ENCODE data around the gene APOL6.

Gene APOL6

GRCh38 chr22:35648066-35649025 lies at the start of gene APOL6:
Gene APOL6 (plus strand): TSS chr22:35648446. CDS start chr22:35656426, 7,980 bp downstream.
- no peak for TF ChIP-seq CTCF (conservative IDR thresholded peaks at IDR 0.05)
- TF ChIP-seq ZFX (IDR thresholded peaks at IDR 0.05) = no peak
- peak within 1 kb of the TSS; percentile 15; the same call in 1 of the 2 replicates for H3K27ac ChIP-seq

- no peak overlapping the region for H3K27ac ChIP-seq
- no peak for TF ChIP-seq ZFX (IDR thresholded peaks at IDR 0.05)
- no peak for TF ChIP-seq CTCF (conservative IDR thresholded peaks at IDR 0.05)
Observed at GRCh38 chr22:35599364-35599763, 48.9 kb upstream of the APOL6 start.

- TF ChIP-seq CTCF (conservative IDR thresholded peaks at IDR 0.05) = no peak
- no peak for TF ChIP-seq ZFX (IDR thresholded peaks at IDR 0.05)
- H3K27ac ChIP-seq = no peak overlapping the region
Observed at GRCh38 chr22:35600476-35600875, 47.8 kb upstream of the APOL6 start.

GRCh38 chr22:35601013-35601580 lies 47.1 kb upstream of the APOL6 start:
- H3K27ac ChIP-seq = no peak overlapping the region
- TF ChIP-seq CTCF (conservative IDR thresholded peaks at IDR 0.05) = no peak
- no peak for TF ChIP-seq ZFX (IDR thresholded peaks at IDR 0.05)

- no peak overlapping the region for H3K27ac ChIP-seq
- TF ChIP-seq ZFX (IDR thresholded peaks at IDR 0.05) (no peak), CTCF (conservative IDR thresholded peaks at IDR 0.05) (no peak)
Observed at GRCh38 chr22:35601743-35602615, 46.3 kb upstream of the APOL6 start.

- TF ChIP-seq ZFX (IDR thresholded peaks at IDR 0.05) (no peak), CTCF (conservative IDR thresholded peaks at IDR 0.05) (no peak)
- no peak overlapping the region for H3K27ac ChIP-seq
Observed at GRCh38 chr22:35604621-35605368, 43.5 kb upstream of the APOL6 start.
